GM23248 (cell line): ENCODE results near the gene P2RX5. TPM values are rescaled to one million over a fixed set of nuclear protein-coding genes. Genes with fewer than 3 reads are reported as not detected.

ENCODE experiments used
- DNase-seq: peaks from one replicate; pipeline ENCODE4 v3.0.0-alpha.2; 2015
- H2AFZ ChIP-seq: fragments of 200-600 bp; sonication (generic); 2 replicates; pipeline ENCODE4 v1.6.1; 2016; ENCODE audit warnings: antibody characterized with exemption
- H3F3A ChIP-seq: fragments of 200-600 bp; sonication (generic); 2 replicates; pipeline ENCODE4 v1.6.1; 2016; ENCODE audit warnings: mild to moderate bottlenecking, antibody characterized with exemption, mixed run types; ENCODE audit not compliant: insufficient read depth
- H3K27ac ChIP-seq: fragments of 200-600 bp; sonication (generic); 2 replicates; pipeline ENCODE4 v1.5.1; 2016; ENCODE audit warnings: mild to moderate bottlenecking
- H3K27me3 ChIP-seq: fragments of 200-600 bp; sonication (generic); replicated peaks from 2 replicates; pipeline ENCODE4 v1.6.1; 2016; ENCODE audit warnings: mild to moderate bottlenecking; ENCODE audit not compliant: insufficient read depth
- H3K36me3 ChIP-seq: fragments of 200-600 bp; sonication (generic); 2 replicates; pipeline ENCODE4 v1.6.1; 2016; ENCODE audit warnings: low read depth, mild to moderate bottlenecking
- H3K4me1 ChIP-seq: fragments of 200-600 bp; sonication (generic); 2 replicates; pipeline ENCODE4 v1.6.1; 2016; ENCODE audit warnings: mild to moderate bottlenecking; ENCODE audit not compliant: insufficient read depth
- H3K4me2 ChIP-seq: fragments of 200-600 bp; sonication (generic); one replicate; pipeline ENCODE4 v1.6.1; 2016; ENCODE audit warnings: mild to moderate bottlenecking; ENCODE audit not compliant: unreplicated experiment
- H3K4me3 ChIP-seq: fragments of 200-600 bp; sonication (generic); 2 replicates; pipeline ENCODE4 v1.5.1; 2016; ENCODE audit warnings: mild to moderate bottlenecking
- H3K79me2 ChIP-seq: fragments of 200-600 bp; sonication (generic); 2 replicates; pipeline ENCODE4 v1.6.1; 2016; ENCODE audit warnings: mild to moderate bottlenecking; ENCODE audit not compliant: insufficient read depth
- H3K9ac ChIP-seq: fragments of 200-600 bp; sonication (generic); 2 replicates; pipeline ENCODE4 v1.6.1; 2016; ENCODE audit warnings: mild to moderate bottlenecking
- H3K9me2 ChIP-seq: fragments of 200-600 bp; sonication (generic); 2 replicates; pipeline ENCODE4 v1.6.1; 2016; ENCODE audit warnings: mixed run types, mild to moderate bottlenecking, moderate library complexity; ENCODE audit not compliant: insufficient read depth
- H3K9me3 ChIP-seq: fragments of 200-600 bp; sonication (generic); one replicate; pipeline ENCODE4 v1.6.1; 2017; ENCODE audit warnings: low read depth
- H4K20me1 ChIP-seq: fragments of 200-600 bp; sonication (generic); 2 replicates; pipeline ENCODE4 v1.6.0; 2016; ENCODE audit not compliant: insufficient read depth
- EZH2 ChIP-seq: fragments of 200-600 bp; sonication (generic); IDR thresholded peaks from 2 replicates; pipeline ENCODE4 v1.6.1; 2018; ENCODE audit warnings: antibody characterized with exemption, mild to moderate bottlenecking; ENCODE audit not compliant: insufficient read depth, poor library complexity, severe bottlenecking
- EZH2phosphoT487 ChIP-seq: fragments of 200-600 bp; sonication (generic); IDR thresholded peaks from 2 replicates; pipeline ENCODE4 v1.6.1; 2018; ENCODE audit warnings: antibody characterized with exemption, moderate library complexity, mild to moderate bottlenecking, low read depth; ENCODE audit not compliant: insufficient read depth
- WGBS, 2 experiments: methylation state at CpG; one replicate each; pipeline ENCODE4 v1.1.6; 2015 to 2017; ENCODE audit warnings: low lambda C conversion rate in 2 of 2, low coverage in 1 of 2; ENCODE audit errors: missing lambda C conversion rate in 2 of 2; 5-methylcytosine and 5-hydroxymethylcytosine counted together
- in situ Hi-C: fragments of 300-500 bp; cut with MboI; formaldehyde crosslinking; loops from 2 replicates; pipeline ENCODE4 v1.15.0; 2020
- polyA plus RNA-seq: library from polyadenylated mRNA; unstranded; fragments of >200 nt; fragmentation: Nextera tagmentation; extraction: Ambion mirVana; gene quantifications from 2 replicates; pipeline ENCODE4 v1.2.1, GENCODE V29; 2016
- total RNA-seq: library from RNA; depleted of rRNA; stranded (reverse); fragments of >200 nt; shearing (Covaris generic); gene quantifications from 2 replicates; pipeline ENCODE4 v1.2.3, GENCODE V29; 2014

P2RX5 gene
- total and polyA plus RNA-seq, 2 experiments from 2014 or later: 2.5 to 2.6 TPM

- Histone ChIP-seq H3K4me3 (no peak overlapping the region), H3K9ac (no peak overlapping the region), H3K27ac (no peak overlapping the region), H3K27me3 (no peaks in the 10 kb centered on the region), H3K4me2 (no peak overlapping the region), H3K9me3 (no peaks in the 10 kb centered on the region), H3K9me2 (no peaks in the 10 kb centered on the region), H3K4me1 (peaks cover 10% of the 10 kb centered on the region; the same call in 1 of the 2 replicates), H4K20me1 (no peaks in the 10 kb centered on the region), H3F3A (no peaks in the 10 kb centered on the region), H3K36me3 (no peaks in the 10 kb centered on the region), H3K79me2 (peaks cover 29% of the 10 kb centered on the region), H2AFZ (no peak overlapping the region)
- in situ Hi-C loops: no loop called here
- 98 to 99% methylated on average over 4 of the region's 4 CpGs for WGBS, 2 experiments
- TF ChIP-seq EZH2phosphoT487: no peak
- TF ChIP-seq EZH2: no peak
- no peak for DNase-seq
Observed at GRCh38 chr17:3672571-3672970, 23.4 kb downstream of the P2RX5 start.

DNA sequence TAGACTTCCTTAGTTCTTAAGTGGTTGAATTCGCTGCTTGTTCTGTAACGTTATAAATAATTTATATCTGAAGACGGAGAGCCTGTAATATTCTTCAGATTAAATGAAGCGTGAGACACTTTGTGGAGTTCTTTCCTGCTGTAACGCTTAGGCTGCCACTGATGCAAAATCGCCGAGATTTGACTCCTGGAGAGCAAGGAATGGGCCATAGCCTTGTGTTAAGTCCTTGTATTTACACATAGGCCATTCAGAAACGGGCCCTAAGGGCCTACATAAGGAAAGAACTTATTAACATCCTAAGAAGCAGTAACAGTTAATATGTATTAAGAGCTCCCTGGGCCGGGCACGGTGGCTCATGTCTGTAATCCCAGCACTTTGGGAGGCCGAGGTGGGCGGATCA is 26.4 kb downstream of the P2RX5 start:
- Histone ChIP-seq H3K4me1 (peaks cover 16% of the 10 kb centered on the region), H4K20me1 (no peaks in the 10 kb centered on the region), H3K27ac (no peak overlapping the region), H3K36me3 (no peaks in the 10 kb centered on the region), H3K9me3 (no peaks in the 10 kb centered on the region), H3K79me2 (peaks cover 57% of the 10 kb centered on the region), H3F3A (no peaks in the 10 kb centered on the region), H2AFZ (no peak overlapping the region; the same call in 1 of the 2 replicates), H3K9me2 (no peaks in the 10 kb centered on the region), H3K27me3 (no peaks in the 10 kb centered on the region), H3K4me3 (peak overlapping the region; percentile 83), H3K9ac (peak overlapping the region; percentile 87), H3K4me2 (peak overlapping the region; percentile 97)
- DNase-seq: peak; percentile 20
- 45 to 49% methylated on average over 12 of the region's 12 CpGs for WGBS, 2 experiments
- in situ Hi-C loops: no loop called here
- no peak for TF ChIP-seq EZH2phosphoT487
- TF ChIP-seq EZH2: no peak

DNA sequence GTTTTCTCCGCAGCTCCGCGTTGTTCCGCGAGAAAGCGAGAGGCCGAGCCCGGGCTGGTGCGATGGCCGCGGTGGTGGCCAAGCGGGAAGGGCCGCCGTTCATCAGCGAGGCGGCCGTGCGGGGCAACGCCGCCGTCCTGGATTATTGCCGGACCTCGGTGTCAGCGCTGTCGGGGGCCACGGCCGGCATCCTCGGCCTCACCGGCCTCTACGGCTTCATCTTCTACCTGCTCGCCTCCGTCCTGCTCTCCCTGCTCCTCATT is 26.9 kb downstream of the P2RX5 start:
- Histone ChIP-seq H3K9me3 (no peaks in the 10 kb centered on the region), H2AFZ (peak overlapping the region; percentile 90), H3K79me2 (peaks cover 58% of the 10 kb centered on the region), H3F3A (no peaks in the 10 kb centered on the region), H3K36me3 (no peaks in the 10 kb centered on the region), H3K4me1 (peaks cover 16% of the 10 kb centered on the region), H3K27me3 (no peaks in the 10 kb centered on the region), H3K27ac (peak overlapping the region; percentile 52), H3K9me2 (no peaks in the 10 kb centered on the region), H3K4me2 (peak overlapping the region; percentile 97), H3K9ac (peak overlapping the region; percentile 87), H4K20me1 (no peaks in the 10 kb centered on the region), H3K4me3 (peak overlapping the region; percentile 83)
- in situ Hi-C loops: no loop called here
- 0 to 2% methylated on average over 22 to 30 of the region's 32 CpGs for WGBS, 2 experiments
- TF ChIP-seq EZH2phosphoT487 (no peak), EZH2 (no peak)
- DNase-seq: no peak

DNA sequence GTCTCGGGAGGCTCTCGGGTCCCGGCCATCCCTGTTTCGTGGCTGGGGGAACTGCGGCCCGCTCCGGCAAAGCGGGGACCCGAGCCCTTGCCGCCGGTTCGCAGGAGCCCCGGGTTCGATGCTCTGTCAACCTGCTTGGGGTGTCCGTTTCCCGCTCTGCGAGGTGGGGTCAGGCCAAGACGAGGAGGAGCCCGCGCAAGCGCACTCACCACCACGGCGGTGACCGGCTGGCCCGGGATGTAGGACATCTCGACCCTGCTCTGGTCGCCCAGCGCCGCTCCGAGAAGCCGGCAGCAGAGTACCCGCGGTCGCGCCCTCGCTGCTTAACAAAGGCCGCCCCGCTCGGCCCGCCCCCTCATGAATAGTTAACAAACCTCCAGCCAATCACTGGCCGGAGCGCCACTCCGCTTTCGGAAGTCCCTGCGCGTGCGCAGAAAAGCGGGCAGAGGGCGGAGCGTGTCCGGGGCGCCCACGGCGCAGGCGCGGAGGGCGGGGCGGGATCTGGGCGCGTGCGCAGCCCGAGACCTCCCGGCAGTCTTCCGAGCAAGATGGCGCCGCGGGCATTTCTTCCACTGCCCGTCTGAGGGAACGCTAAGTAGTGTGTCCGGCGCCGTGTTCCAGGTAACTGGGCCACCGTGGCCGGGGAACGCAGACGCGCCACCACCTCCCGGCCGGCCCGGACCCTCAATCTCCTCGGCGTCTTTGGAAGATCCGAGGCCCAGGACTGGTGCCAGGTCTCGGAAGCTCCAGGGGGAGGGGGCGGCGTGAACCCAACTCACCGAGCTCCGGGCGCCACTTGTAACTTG is 27.5 kb downstream of the P2RX5 start, which contains the start of the genes EMC6 and TAX1BP3:
Gene EMC6, plus strand, starts transcription at position 534 of the 806 bp plus-strand sequence. CDS start 335 bp downstream, outside the sequence.
Gene TAX1BP3, minus strand, starts transcription at position 300 of the 806 bp plus-strand sequence. Its CDS starts 52 bp downstream, at position 248.
- Histone ChIP-seq H3K4me3 (peak within 1 kb of the TSS; percentile 83), H3K4me2 (peak within 1 kb of the TSS; percentile 97), H3F3A (no peaks in the 10 kb centered on the region), H2AFZ (peak within 1 kb of the TSS; percentile 90), H3K79me2 (peaks cover 58% of the 10 kb centered on the region), H3K9ac (peak within 1 kb of the TSS; percentile 87), H3K27ac (peak within 1 kb of the TSS; percentile 81), H3K4me1 (peaks cover 16% of the 10 kb centered on the region), H3K27me3 (no peaks in the 10 kb centered on the region), H3K36me3 (no peaks in the 10 kb centered on the region), H3K9me3 (no peaks in the 10 kb centered on the region), H3K9me2 (no peaks in the 10 kb centered on the region), H4K20me1 (no peaks in the 10 kb centered on the region)
- DNase-seq: peak; percentile 100
- 0 to 1% methylated on average over 58 to 68 of the region's 89 CpGs for WGBS, 2 experiments
- in situ Hi-C loops: no loop called here
- TF ChIP-seq EZH2: no peak
- no peak for TF ChIP-seq EZH2phosphoT487
